B cell (primary cell): ENCODE data around the gene TMC8. TPM values are rescaled to one million over a fixed set of nuclear protein-coding genes. Genes with fewer than 3 reads are reported as not detected.
A peak's percentile ranks its signal among the peaks of the same experiment; 100 is the strongest.

ENCODE experiments used
- ATAC-seq: fragments of 200-7000 bp; cut with Tn5 transposase; one replicate; pipeline ENCODE4 v1.10.0; 2021; ENCODE audit warnings: low read depth, mild to moderate bottlenecking, moderate number of reproducible peaks, moderate library complexity
- CTCF ChIA-PET: fragments of 350-600 bp; sonication (Branson Sonifier 250); formaldehyde crosslinking; loops from one replicate; lab custom pipeline; 2021; ENCODE audit warnings: antibody characterized with exemption, inconsistent platforms; lab: Charles Lee
- POLR2A ChIA-PET: fragments of 350-600 bp; sonication (Branson Sonifier 250); formaldehyde crosslinking; loops from one replicate; lab custom pipeline; 2021; ENCODE audit warnings: antibody characterized with exemption; lab: Charles Lee
- DNase-seq: peaks from one replicate; pipeline ENCODE4 v3.0.0; 2013
- H2AFZ ChIP-seq: 2 replicates; pipeline ENCODE4 v1.6.1; 2012; ENCODE audit warnings: mild to moderate bottlenecking, low read depth, low read length; ENCODE audit not compliant: insufficient read depth, poor library complexity, severe bottlenecking
- H3K27ac ChIP-seq, 2 donors: 1 replicate in 1 of 2; 2 replicates in 1 of 2; pipeline ENCODE4 v1.5.1; 2012 to 2013; ENCODE audit warnings: low read length in 2 of 2, mild to moderate bottlenecking in 2 of 2, moderate library complexity in 1 of 2
- H3K27me3 ChIP-seq, 4 experiments: fragments of 200-600 bp in 1 of 4; sonication (generic) in 1 of 4; replicated peaks in 1 of 4; 1 replicate in 2 of 4; 2 replicates in 2 of 4; pipeline versions ENCODE4 v1.6.1 to v1.7.0; 2013 to 2016; ENCODE audit warnings: low read length in 3 of 4, mild to moderate bottlenecking in 2 of 4, mixed read lengths in 1 of 4, moderate library complexity in 1 of 4; ENCODE audit not compliant: insufficient read depth in 4 of 4, control insufficient read depth in 3 of 4; ENCODE audit errors: control extremely low read depth in 1 of 4
- H3K36me3 ChIP-seq, 2 experiments: replicated peaks in 1 of 2; 1 replicate in 1 of 2; 2 replicates in 1 of 2; pipeline versions ENCODE4 v1.6.1 to v1.7.1; 2013; ENCODE audit warnings: low read length in 1 of 2; ENCODE audit not compliant: insufficient read depth in 2 of 2, control insufficient read depth in 1 of 2; ENCODE audit errors: control extremely low read depth in 1 of 2, extremely low read depth in 1 of 2
- H3K4me1 ChIP-seq, 2 donors: fragments of 200-600 bp in 1 of 2; sonication (generic) in 1 of 2; 1 replicate in 1 of 2; 2 replicates in 1 of 2; pipeline versions ENCODE4 v1.5.1 to v1.6.1; 2013 to 2017; ENCODE audit warnings: low read length in 2 of 2; ENCODE audit not compliant: control insufficient read depth in 2 of 2, insufficient read depth in 2 of 2
- H3K4me2 ChIP-seq: replicated peaks from 2 replicates; pipeline ENCODE3; 2012; ENCODE audit warnings: mild to moderate bottlenecking, low read depth, low read length; ENCODE audit not compliant: poor library complexity, severe bottlenecking
- H3K4me3 ChIP-seq, 5 experiments: fragments of 200-600 bp in 1 of 5; sonication (generic) in 1 of 5; 1 replicate in 3 of 5; 2 replicates in 2 of 5; pipeline versions ENCODE4 v1.5.1 to v1.7.0; 2011 to 2016; ENCODE audit warnings: low read length in 4 of 5, mild to moderate bottlenecking in 4 of 5, low read depth in 2 of 5, control low read depth in 1 of 5, moderate library complexity in 1 of 5; ENCODE audit not compliant: insufficient read depth in 1 of 5; ENCODE audit errors: control extremely low read depth in 1 of 5, extremely low read depth in 1 of 5
- H3K79me2 ChIP-seq: fragments of 200-600 bp; sonication (generic); one replicate; pipeline ENCODE4 v1.6.0; 2016; ENCODE audit warnings: low read length; ENCODE audit not compliant: control insufficient read depth, insufficient read depth
- H3K9ac ChIP-seq: fragments of 200-600 bp; sonication (generic); 2 replicates; pipeline ENCODE4 v1.6.1; 2017; ENCODE audit warnings: mild to moderate bottlenecking, low read length, moderate library complexity
- H3K9me3 ChIP-seq, 3 donors: one replicate each; pipeline versions ENCODE4 v1.6.1 to v1.7.1; 2013; ENCODE audit warnings: low read length in 2 of 3; ENCODE audit not compliant: control insufficient read depth in 2 of 3, insufficient read depth in 1 of 3; ENCODE audit errors: control extremely low read depth in 1 of 3
- H4K20me1 ChIP-seq: 2 replicates; pipeline ENCODE4 v1.6.0; 2012; ENCODE audit warnings: mild to moderate bottlenecking, low read length; ENCODE audit not compliant: insufficient read depth, control insufficient read depth, poor library complexity, severe bottlenecking
- H3K27ac Mint-ChIP-seq: one replicate; pipeline ENCODE4 v1.8.0; 2021; ENCODE audit warnings: mixed read lengths
- H3K27me3 Mint-ChIP-seq: one replicate; pipeline ENCODE4 v1.8.0; 2021; ENCODE audit warnings: mixed read lengths
- H3K4me1 Mint-ChIP-seq: one replicate; pipeline ENCODE4 v1.8.0; 2021; ENCODE audit warnings: mixed read lengths
- H3K4me3 Mint-ChIP-seq: one replicate; pipeline ENCODE4 v1.8.0; 2021; ENCODE audit warnings: mixed read lengths
- H3K9me3 Mint-ChIP-seq: one replicate; pipeline ENCODE4 v1.8.0; 2022; ENCODE audit warnings: mixed read lengths; ENCODE audit not compliant: insufficient read depth
- EZH2 ChIP-seq: IDR thresholded peaks from 2 replicates; pipeline ENCODE4 v1.6.1; 2012; ENCODE audit warnings: borderline replicate concordance, low read depth, mild to moderate bottlenecking, moderate library complexity, low read length; ENCODE audit not compliant: insufficient read depth, poor library complexity, severe bottlenecking
- WGBS: methylation state at CpG from one replicate; pipeline ENCODE4 v1.1.5; 2013; ENCODE audit warnings: missing lambda C conversion rate; ENCODE audit not compliant: insufficient coverage; 5-methylcytosine and 5-hydroxymethylcytosine counted together
- intact Hi-C: fragments of 100-400 bp; cut with micrococcal nuclease; formaldehyde crosslinking; loops from one replicate; pipeline ENCODE4 v1.10.0; 2022
- polyA plus RNA-seq: library from polyadenylated mRNA; depleted of rRNA; stranded (reverse); fragments of >200 nt; gene quantifications from 2 replicates; pipeline ENCODE4 v1.2.3, GENCODE V29; 2012
- total RNA-seq, 2 donors: library from RNA; stranded (reverse); fragments of 120-200 nt in 1 of 2; gene quantifications; 1 replicate in 1 of 2; 2 replicates in 1 of 2; pipeline versions ENCODE4 v1.2.3 to v1.2.4, GENCODE V29; 2013 to 2022
- TF ChIP-seq, protein P1 (sequence below): fragments of 200-600 bp; IDR thresholded peaks from one replicate; pipeline ENCODE4 v1.8.0; 2022; ENCODE audit warnings: antibody characterized with exemption, mild to moderate bottlenecking

TMC8 gene
- total and polyA plus RNA-seq, 2 donors (not counting 1 experiment from before 2014, with no cell fraction given): 235 to 352 TPM

GRCh38 chr17:78142119-78142861 lies 11.7 kb downstream of the TMC8 start:
- H3K79me2 ChIP-seq: peaks cover 19% of the 10 kb centered on the region
- peak overlapping the region; percentile 82 for H3K27ac Mint-ChIP-seq
- peak overlapping the region; percentile 44 to 57 for H3K27ac ChIP-seq
- H4K20me1 ChIP-seq: peaks cover 18% of the 10 kb centered on the region
- intact Hi-C loops: no loop called here
- no peak overlapping the region for H3K9ac ChIP-seq
- ATAC-seq (no peak), DNase-seq (peak; percentile 55)
- H3K27me3 Mint-ChIP-seq: no peaks in the 10 kb centered on the region
- H3K9me3 Mint-ChIP-seq: no peaks in the 10 kb centered on the region
- H3K4me1 ChIP-seq: peaks cover 82 to 95% of the 10 kb centered on the region in 2 donors
- H3K4me1 Mint-ChIP-seq: peaks cover 84% of the 10 kb centered on the region
- no peak for TF ChIP-seq EZH2
- TF ChIP-seq, protein P1, sequence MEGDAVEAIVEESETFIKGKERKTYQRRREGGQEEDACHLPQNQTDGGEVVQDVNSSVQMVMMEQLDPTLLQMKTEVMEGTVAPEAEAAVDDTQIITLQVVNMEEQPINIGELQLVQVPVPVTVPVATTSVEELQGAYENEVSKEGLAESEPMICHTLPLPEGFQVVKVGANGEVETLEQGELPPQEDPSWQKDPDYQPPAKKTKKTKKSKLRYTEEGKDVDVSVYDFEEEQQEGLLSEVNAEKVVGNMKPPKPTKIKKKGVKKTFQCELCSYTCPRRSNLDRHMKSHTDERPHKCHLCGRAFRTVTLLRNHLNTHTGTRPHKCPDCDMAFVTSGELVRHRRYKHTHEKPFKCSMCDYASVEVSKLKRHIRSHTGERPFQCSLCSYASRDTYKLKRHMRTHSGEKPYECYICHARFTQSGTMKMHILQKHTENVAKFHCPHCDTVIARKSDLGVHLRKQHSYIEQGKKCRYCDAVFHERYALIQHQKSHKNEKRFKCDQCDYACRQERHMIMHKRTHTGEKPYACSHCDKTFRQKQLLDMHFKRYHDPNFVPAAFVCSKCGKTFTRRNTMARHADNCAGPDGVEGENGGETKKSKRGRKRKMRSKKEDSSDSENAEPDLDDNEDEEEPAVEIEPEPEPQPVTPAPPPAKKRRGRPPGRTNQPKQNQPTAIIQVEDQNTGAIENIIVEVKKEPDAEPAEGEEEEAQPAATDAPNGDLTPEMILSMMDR: no peak
- H3K9me3 ChIP-seq: peaks cover 0 to 10% (median 0%) of the 10 kb centered on the region in 3 donors
- no peaks in the 10 kb centered on the region for H3K27me3 ChIP-seq
- H3K36me3 ChIP-seq: peaks cover 0 to 34% of the 10 kb centered on the region in 2 experiments
- no peak overlapping the region for H3K4me3 ChIP-seq
- H3K4me2 ChIP-seq: peak overlapping the region; percentile 27
- POLR2A ChIA-PET: interaction anchor here (0.7 to 22.6 kb wide), 8 partner anchors 7 to 33 kb away, joined by 3 to 432 read pairs (median 6); partner anchors contain the start of genes SYNGR2, TMC6 and TMC8
- 73% methylated on average over 12 of the region's 16 CpGs for WGBS
- peak overlapping the region; percentile 39 for H3K4me3 Mint-ChIP-seq
- CTCF ChIA-PET: interaction anchor here (0.8 to 14.1 kb wide), 5 partner anchors 10 to 109 kb away, joined by 3 to 357 read pairs (median 4); partner anchors contain the start of genes SYNGR2 and TK1
- no peak overlapping the region for H2AFZ ChIP-seq
